ENCODE data around the gene RBL2. TPM values are rescaled to one million over a fixed set of nuclear protein-coding genes. Genes with fewer than 3 reads are reported as not detected.
"Not testable (repeated sequence)": the region's sequence is repeated elsewhere in the genome, so short reads cannot be mapped to it uniquely, and the experiment has no call there.

Gene RBL2
- total and polyA plus RNA-seq, 12 donors: 18.7 to 48.5 (median 34.3) TPM

DNA sequence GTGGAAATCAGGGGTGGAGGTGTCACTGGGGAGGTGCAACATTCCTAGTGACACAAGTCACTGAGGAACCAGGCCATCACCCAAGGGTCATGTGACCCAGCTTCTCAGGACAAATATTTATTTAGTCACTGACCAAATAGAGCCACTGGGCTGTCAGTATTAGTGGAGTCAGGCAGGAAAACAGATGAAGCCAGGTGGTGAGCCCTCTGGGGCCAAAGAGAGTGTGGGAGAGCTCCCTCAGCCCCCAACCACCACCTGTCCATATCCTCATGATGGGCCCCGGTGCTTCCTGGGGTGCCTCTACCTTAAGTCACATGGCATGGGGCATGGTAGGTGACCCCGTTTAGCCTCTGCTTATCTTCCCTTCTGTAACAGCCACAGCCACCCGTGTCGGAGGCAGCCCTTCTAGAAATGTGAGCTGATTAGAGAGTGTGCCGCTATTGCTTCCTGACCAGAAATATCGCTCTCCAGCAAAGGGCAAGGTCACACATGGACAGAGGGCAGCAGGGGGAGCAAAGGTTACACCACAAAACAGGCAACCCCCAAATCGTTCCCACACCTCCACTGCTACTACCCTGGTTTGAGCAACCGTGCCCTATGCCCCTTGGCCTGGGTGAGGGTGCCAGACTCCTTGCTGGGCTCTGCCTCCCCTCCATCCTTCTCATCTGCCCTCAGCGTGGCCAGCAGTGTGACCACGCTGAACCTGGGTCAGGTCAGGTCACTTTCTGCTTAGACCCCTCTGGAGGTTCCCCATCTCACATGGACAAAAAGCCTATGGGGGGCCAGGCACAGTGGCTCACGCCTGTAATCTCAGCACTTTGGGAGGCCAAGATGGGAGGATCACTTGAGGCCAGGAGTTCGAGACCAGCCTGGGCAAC, 77.4 kb downstream of the RBL2 start:
- no peak overlapping the region for H3K4me3 ChIP-seq
- peaks cover 0 to 6% (median 0%) of the 10 kb centered on the region in 11 donors for H3K9me3 ChIP-seq
- peaks cover 0 to 36% (median 30%) of the 10 kb centered on the region in 9 donors for H3K4me1 ChIP-seq
- ATAC-seq (peak in 5 of 8 donors; percentile 2 to 17 (median 7)), DNase-seq (no peak)
- WGBS, 2 donors: 63 to 73% methylated on average over 12 of the region's 12 CpGs
- intact Hi-C loops (cut with DNase I): no loop called here
- H3K27me3 ChIP-seq: no peaks in the 10 kb centered on the region
- H3K27ac ChIP-seq: peak overlapping the region in 6 of 10 donors; percentile 25 to 88 (median 73)
- H3K36me3 ChIP-seq: no peaks in the 10 kb centered on the region
- TF ChIP-seq, protein P1, sequence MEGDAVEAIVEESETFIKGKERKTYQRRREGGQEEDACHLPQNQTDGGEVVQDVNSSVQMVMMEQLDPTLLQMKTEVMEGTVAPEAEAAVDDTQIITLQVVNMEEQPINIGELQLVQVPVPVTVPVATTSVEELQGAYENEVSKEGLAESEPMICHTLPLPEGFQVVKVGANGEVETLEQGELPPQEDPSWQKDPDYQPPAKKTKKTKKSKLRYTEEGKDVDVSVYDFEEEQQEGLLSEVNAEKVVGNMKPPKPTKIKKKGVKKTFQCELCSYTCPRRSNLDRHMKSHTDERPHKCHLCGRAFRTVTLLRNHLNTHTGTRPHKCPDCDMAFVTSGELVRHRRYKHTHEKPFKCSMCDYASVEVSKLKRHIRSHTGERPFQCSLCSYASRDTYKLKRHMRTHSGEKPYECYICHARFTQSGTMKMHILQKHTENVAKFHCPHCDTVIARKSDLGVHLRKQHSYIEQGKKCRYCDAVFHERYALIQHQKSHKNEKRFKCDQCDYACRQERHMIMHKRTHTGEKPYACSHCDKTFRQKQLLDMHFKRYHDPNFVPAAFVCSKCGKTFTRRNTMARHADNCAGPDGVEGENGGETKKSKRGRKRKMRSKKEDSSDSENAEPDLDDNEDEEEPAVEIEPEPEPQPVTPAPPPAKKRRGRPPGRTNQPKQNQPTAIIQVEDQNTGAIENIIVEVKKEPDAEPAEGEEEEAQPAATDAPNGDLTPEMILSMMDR (IDR thresholded peaks at IDR 0.05): no peak

DNA sequence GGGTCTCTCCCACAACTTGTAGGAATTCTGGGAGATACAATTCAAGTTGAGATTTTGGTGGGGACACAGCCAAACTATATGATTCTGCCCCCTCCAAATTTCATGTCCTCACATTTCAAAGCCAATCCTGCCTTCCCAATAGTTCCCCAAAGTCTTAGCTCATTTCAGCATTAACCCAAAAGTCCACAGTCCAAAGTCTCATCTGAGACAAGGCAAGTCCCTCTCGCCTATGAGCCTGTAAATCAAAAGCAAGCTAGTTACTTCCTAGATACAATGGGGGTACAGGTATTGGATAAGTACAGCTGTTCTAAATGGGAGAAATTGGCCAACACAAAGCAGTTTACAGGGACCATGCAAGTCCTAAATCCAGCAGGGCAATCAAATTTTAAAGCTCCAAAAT, 78.5 kb downstream of the RBL2 start:
- H3K27ac ChIP-seq; ATAC-seq; H3K9me3 ChIP-seq; H3K4me3 ChIP-seq; H3K36me3 ChIP-seq; DNase-seq; intact Hi-C loops (cut with DNase I); H3K27me3 ChIP-seq: not testable (repeated sequence)
- peaks cover 0 to 44% (median 42%) of the 10 kb centered on the region in 9 donors for H3K4me1 ChIP-seq
- WGBS, 2 donors: 92 to 96% methylated on average over 1 of the region's 1 CpG

DNA sequence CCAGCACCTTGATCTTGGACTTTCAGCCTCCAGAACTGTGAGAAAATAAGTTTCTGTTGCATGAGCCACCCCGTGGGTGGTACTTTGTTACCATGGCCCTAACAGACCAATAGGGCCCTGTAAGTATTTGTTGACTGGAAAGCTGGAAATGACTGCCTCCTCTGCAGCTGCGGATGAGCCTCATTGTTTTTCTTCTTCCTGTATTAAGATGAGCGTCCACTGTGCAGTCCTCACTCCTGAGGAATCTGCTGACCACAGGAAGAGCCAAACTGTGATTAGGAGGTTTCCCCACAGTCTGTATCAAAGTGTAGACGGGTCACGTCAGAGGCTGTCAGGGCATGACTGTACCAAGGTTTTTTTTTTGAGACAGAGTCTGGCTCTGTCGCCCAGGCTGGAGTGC, 81.0 kb downstream of the RBL2 start:
- intact Hi-C loops (cut with DNase I): no loop called here
- 62 to 65% methylated on average over 6 of the region's 6 CpGs for WGBS, 2 donors
- Histone ChIP-seq H3K4me1 (peaks cover 0 to 57% (median 43%) of the 10 kb centered on the region in 9 donors), H3K27ac (peak overlapping the region in 9 of 10 donors; percentile 28 to 97 (median 71)), H3K36me3 (no peaks in the 10 kb centered on the region), H3K9me3 (peaks cover 0 to 6% (median 0%) of the 10 kb centered on the region in 11 donors), H3K4me3 (no peak overlapping the region), H3K27me3 (no peaks in the 10 kb centered on the region)
- ATAC-seq (peak; percentile 55 to 80 (median 68)), DNase-seq (peak in 1 of 2 donors; percentile 38)
- TF ChIP-seq, protein P1 (IDR thresholded peaks at IDR 0.05): no peak

DNA sequence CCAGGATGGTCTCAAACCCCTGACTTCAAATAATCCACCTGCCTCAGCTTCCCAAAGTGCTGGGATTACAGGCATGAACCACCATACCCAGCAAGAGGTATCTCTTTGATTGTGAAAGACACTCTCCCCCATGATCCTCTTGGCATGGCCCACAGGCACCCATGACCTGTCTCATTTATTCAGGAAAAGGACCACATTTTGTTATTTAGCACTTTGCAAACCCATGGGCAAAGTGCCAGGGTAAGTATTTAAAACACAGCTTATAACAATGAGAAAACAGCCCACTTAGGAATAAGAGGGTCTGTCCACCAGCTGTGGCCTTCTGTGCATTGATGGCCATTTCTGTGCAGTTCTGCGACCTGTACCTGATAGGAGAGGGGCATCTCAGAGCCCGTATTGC, 81.5 kb downstream of the RBL2 start:
- ATAC-seq (no peak), DNase-seq (no peak)
- intact Hi-C loops (cut with DNase I): no loop called here
- no peaks in the 10 kb centered on the region for H3K27me3 ChIP-seq
- H3K4me1 ChIP-seq: peaks cover 0 to 55% (median 38%) of the 10 kb centered on the region in 9 donors
- H3K4me3 ChIP-seq: no peak overlapping the region
- peak overlapping the region in 9 of 10 donors; percentile 28 to 97 (median 65) for H3K27ac ChIP-seq
- no peaks in the 10 kb centered on the region for H3K36me3 ChIP-seq
- peaks cover 0 to 6% (median 0%) of the 10 kb centered on the region in 11 donors for H3K9me3 ChIP-seq
- WGBS, 2 donors: 81 to 92% methylated on average over 2 of the region's 2 CpGs
- TF ChIP-seq, protein P1 (IDR thresholded peaks at IDR 0.05): no peak

All from heart right ventricle (tissue), 16 donors.